K562 (cell line): ENCODE results near the gene GPRASP1. TPM values are rescaled to one million over a fixed set of nuclear protein-coding genes. Genes with fewer than 3 reads are reported as not detected.

Source experiments
- HMGXB4 ChIP-seq: sonication (generic); formaldehyde crosslinking; IDR thresholded peaks from 2 replicates; pipeline ENCODE4 v1.8.1; 2023; ENCODE audit warnings: mild to moderate bottlenecking, missing genetic modification reagents
- MAZ ChIP-seq, 2 experiments: fragments of 450-650 bp in 1 of 2; sonication (generic) in 1 of 2; formaldehyde crosslinking; IDR thresholded peaks in 1 of 2; conservative IDR thresholded peaks in 1 of 2; 2 replicates each; pipeline versions ENCODE4 v1.4.0 to v1.5.0; 2020; ENCODE audit warnings: mild to moderate bottlenecking in 1 of 2, missing genetic modification reagents in 1 of 2
- SMARCB1 ChIP-seq: IDR thresholded peaks from 2 replicates; pipeline ENCODE4 v1.6.1; 2011; ENCODE audit warnings: improper control_type of control experiment, low read depth; ENCODE audit not compliant: insufficient read length
- SREBF2 ChIP-seq: sonication (generic); formaldehyde crosslinking; IDR thresholded peaks from 2 replicates; pipeline ENCODE4 v1.4.0; 2020; ENCODE audit warnings: mild to moderate bottlenecking, missing genetic modification reagents
- TCFL5 ChIP-seq: fragments of 250-450 bp; sonication (Bioruptor Pico); conservative IDR thresholded peaks from 2 replicates; pipeline ENCODE4 v1.6.1; 2021; ENCODE audit warnings: mild to moderate bottlenecking, moderate library complexity, matching md5 sums
- ZNF318 ChIP-seq, 2 experiments: fragments of 450-650 bp; IDR thresholded peaks; 2 replicates each; pipeline ENCODE4 v1.6.1; 2016; ENCODE audit warnings: mild to moderate bottlenecking in 2 of 2, borderline replicate concordance in 1 of 2, low read depth in 1 of 2, moderate library complexity in 1 of 2
- polyA plus RNA-seq, 8 experiments: library from polyadenylated mRNA; depleted of rRNA in 4 of 8; stranded (reverse) in 5 of 8; unstranded in 3 of 8; fragments of >200 nt; fragmentation: Nextera tagmentation in 2 of 8; fragmentation: Illumina TruSeq in 1 of 8; extraction: Ambion mirVana in 2 of 8; extraction: Trizol in 1 of 8; gene quantifications; 2 replicates each; pipeline versions ENCODE4 v1.2.1 to v1.2.3, GENCODE V29; 2011 to 2014; ENCODE audit warnings: inconsistent platforms in 1 of 8, missing spikeins in 1 of 8
- total RNA-seq, 7 experiments: library from RNA; depleted of rRNA in 6 of 7; stranded (reverse); fragments of >200 nt in 6 of 7; fragmentation: Illumina TruSeq in 2 of 7; extraction: Trizol in 2 of 7; gene quantifications; 2 replicates each; pipeline versions ENCODE4 v1.2.1 to v1.2.3, GENCODE V29; 2011 to 2021; ENCODE audit warnings: low replicate concordance in 1 of 7

Gene GPRASP1
- total and polyA plus RNA-seq, 9 of the 15 experiments (the other 6 are each of a cell fraction or from before 2014, with no cell fraction given): 0.01 to 0.94 (median 0.23) TPM

- TF ChIP-seq ZNF318 (IDR thresholded peaks at IDR 0.05; ENCODE audit: borderline replicate concordance in 1 of 2, low read depth in 1 of 2): no peak
- TF ChIP-seq SMARCB1: no peak
- no peak for TF ChIP-seq MAZ (CRISPR knock-in tag; conservative IDR thresholded peaks at IDR 0.05 in 1 of 2, IDR thresholded peaks at IDR 0.05 in 1 of 2)
- no peak for TF ChIP-seq SREBF2 (CRISPR knock-in tag)
- TF ChIP-seq HMGXB4 (CRISPR knock-in tag): no peak
- TF ChIP-seq TCFL5 (CRISPR knock-in tag): no peak
Observed at GRCh38 chrX:102606115-102606514, 45.2 kb upstream of the GPRASP1 start (continued).
